RWPE1 (cell line): ENCODE results near the gene RHBDD1.

Source experiments
- CTCF ChIA-PET: fragments of 350-600 bp; sonication (Branson Sonifier 250); formaldehyde crosslinking; extraction: SDS; loops from one replicate; lab custom pipeline; 2021; lab: Yijun Ruan, JAX
- POLR2A ChIA-PET: fragments of 400-600 bp; formaldehyde crosslinking; extraction: SDS; loops from one replicate; lab custom pipeline; 2020; ENCODE audit warnings: antibody characterized with exemption; ENCODE audit not compliant: low non-redundant PET; lab: Yijun Ruan, JAX
- DNase-seq: peaks from one replicate; pipeline ENCODE4 v3.0.0; 2012; ENCODE audit warnings: low spot score
- H3K27ac ChIP-seq: fragments of 450-650 bp; 2 replicates; pipeline ENCODE4 v1.5.1; 2017
- CTCF ChIP-seq: fragments of 450-650 bp; conservative IDR thresholded peaks from 2 replicates; pipeline ENCODE4 v1.5.1; 2017; ENCODE audit warnings: low read depth, mild to moderate bottlenecking

Gene RHBDD1

GRCh38 chr2:226875438-226876225, 39.8 kb downstream of the RHBDD1 start:
- DNase-seq, result no peak
- CTCF ChIA-PET, result interaction anchor here (0.6 kb wide), 1 partner anchor 8 kb away, joined by 3 read pairs; no protein-coding TSS in a partner anchor
- no peak for TF ChIP-seq CTCF
- POLR2A ChIA-PET, result no interaction called here
- H3K27ac ChIP-seq, result no peak overlapping the region

DNA sequence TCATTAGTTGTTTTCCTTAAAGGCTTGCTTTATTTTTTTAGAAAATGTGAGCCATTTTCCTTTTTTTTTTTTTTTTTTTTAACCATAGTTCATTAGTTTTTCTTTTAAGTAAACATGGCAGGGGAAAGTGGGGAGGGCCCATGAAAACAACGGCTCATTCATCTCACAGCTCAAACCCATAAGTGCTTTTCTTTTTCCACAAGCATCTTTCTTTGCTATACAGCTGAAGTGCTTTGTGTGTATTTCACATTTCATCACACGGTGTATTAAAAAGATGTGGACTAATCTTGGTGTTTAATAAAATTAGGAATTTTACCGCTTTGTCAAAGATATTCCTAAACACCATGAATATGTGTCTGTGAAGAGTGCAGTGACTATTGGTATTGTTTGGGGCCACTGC, 41.6 kb downstream of the RHBDD1 start:
- H3K27ac ChIP-seq, result no peak overlapping the region
- POLR2A ChIA-PET, result no interaction called here
- no peak for TF ChIP-seq CTCF
- CTCF ChIA-PET, result interaction anchor here (0.7 kb wide), 1 partner anchor 1207 kb away, joined by 3 read pairs; no protein-coding TSS in a partner anchor
- no peak for DNase-seq

DNA sequence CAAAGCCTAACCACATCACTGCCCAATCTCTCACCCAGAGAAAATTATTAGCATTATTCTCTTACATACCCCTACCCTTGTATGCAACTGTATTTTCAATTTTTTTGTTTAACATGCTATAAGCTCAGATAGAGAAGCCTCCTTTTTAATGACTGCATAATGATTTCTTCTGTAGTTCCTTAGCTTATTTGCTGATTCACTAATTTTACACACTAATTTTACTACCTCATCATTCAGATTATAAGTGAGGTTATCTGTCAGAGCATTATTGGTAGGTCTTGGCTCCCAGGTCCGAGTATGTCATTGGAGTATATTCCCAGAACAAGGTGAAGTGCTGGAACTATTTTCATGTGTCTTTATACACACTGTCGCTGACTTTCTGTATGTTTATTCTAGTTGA, 45.4 kb downstream of the RHBDD1 start:
- TF ChIP-seq CTCF, result no peak
- no peak for DNase-seq
- CTCF ChIA-PET, result interaction anchor here (0.8 kb wide), 1 partner anchor 265 kb away, joined by 3 read pairs; no protein-coding TSS in a partner anchor
- no peak overlapping the region for H3K27ac ChIP-seq
- POLR2A ChIA-PET, result no interaction called here

GRCh38 chr2:226882606-226883005, 46.8 kb downstream of the RHBDD1 start:
- ChIA-PET CTCF (no interaction called here), POLR2A (no interaction called here)
- TF ChIP-seq CTCF, result no peak
- no peak overlapping the region for H3K27ac ChIP-seq
- no peak for DNase-seq

DNA sequence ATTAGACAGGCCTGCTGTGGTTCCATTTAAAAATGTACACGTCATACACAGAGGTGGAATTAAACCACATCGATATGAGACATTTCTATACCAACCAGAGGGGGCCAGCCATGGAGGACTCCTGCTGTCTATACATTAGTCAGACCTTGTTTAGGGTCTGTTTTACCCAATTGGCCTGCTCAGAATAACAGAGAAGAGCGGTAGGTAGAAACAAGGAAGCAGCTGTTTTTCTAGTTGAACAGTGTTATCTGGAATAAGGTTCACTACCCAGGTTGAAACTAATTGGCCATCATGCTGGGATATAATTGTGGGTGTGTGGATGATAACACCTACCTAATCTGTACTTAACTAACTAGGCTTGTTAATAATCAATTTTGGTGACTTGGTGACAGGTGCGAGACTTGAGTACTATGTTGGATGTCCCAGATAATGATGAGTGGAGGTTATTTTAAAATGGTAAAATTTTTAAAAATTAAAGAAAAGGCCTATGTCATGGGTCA, 47.5 kb downstream of the RHBDD1 start:
- no peak overlapping the region for H3K27ac ChIP-seq
- CTCF ChIA-PET, result interaction anchor here (0.7 kb wide), 1 partner anchor 8 kb away, joined by 3 read pairs; no protein-coding TSS in a partner anchor
- TF ChIP-seq CTCF, result no peak
- no peak for DNase-seq
- POLR2A ChIA-PET, result no interaction called here

DNA sequence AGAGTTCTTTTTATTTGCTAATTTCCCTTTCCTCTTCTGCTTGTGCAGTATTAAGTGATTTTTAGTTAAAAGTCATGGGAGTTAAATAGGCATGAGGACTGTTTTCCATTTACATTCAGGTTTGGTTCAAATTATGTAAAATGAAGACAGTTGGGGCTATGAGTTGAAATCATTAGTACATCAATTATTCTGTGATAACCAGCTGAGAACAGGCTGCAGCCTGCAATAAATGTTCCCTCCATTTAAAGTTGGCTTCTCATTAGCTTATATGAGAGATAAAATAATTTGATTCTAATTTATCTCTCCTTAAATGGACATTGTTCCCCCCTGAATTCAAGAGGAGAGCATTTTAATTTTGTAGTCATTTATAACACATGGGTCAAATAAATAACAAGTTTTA, 48.3 kb downstream of the RHBDD1 start:
- no peak for TF ChIP-seq CTCF
- H3K27ac ChIP-seq, result no peak overlapping the region
- ChIA-PET POLR2A (no interaction called here), CTCF (interaction anchor here (0.7 kb wide), 1 partner anchor 9 kb away, joined by 3 read pairs; no protein-coding TSS in a partner anchor)
- DNase-seq, result no peak
